Epithelial cell of esophagus (primary cell): ENCODE data around the gene PTPRE.

Experiments
- DNase-seq: peaks from one replicate; pipeline ENCODE4 v3.0.0; 2010; ENCODE audit warnings: low read depth
- H3K4me3 ChIP-seq: 2 replicates; pipeline ENCODE4 v1.5.1; 2011; ENCODE audit warnings: mild to moderate bottlenecking, low read length, control low read depth
- CTCF ChIP-seq: IDR thresholded peaks from 2 replicates; pipeline ENCODE4 v1.5.1; 2011; ENCODE audit warnings: low read depth, mild to moderate bottlenecking, low read length, control low read depth, inconsistent platforms; ENCODE audit not compliant: insufficient read depth; ENCODE audit errors: missing control alignments

The PTPRE gene

DNA sequence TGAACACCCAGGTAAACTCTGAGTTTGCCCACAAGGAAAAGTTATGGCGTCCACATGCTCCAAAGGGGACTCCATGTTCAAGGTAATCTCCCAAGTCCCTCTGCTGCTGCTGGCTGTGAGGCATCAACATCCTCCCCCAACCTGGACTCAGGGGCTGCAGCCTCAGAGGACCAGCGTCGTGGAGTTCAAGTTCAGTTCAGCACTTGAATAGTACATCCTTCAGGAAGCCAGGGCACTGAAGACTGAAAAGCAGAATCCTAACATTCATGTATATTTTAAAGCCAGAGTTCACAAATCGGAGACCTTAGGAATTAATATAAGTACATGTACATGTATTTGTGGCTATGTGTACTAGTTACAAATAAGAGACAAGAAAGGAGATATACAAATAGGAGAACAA, 90.4 kb downstream of the PTPRE start:
- TF ChIP-seq CTCF = no peak
- H3K4me3 ChIP-seq = no peak overlapping the region
- no peak for DNase-seq

GRCh38 chr10:127997937-127998336, 91.0 kb downstream of the PTPRE start:
- no peak for DNase-seq
- TF ChIP-seq CTCF = no peak
- H3K4me3 ChIP-seq = no peak overlapping the region

DNA sequence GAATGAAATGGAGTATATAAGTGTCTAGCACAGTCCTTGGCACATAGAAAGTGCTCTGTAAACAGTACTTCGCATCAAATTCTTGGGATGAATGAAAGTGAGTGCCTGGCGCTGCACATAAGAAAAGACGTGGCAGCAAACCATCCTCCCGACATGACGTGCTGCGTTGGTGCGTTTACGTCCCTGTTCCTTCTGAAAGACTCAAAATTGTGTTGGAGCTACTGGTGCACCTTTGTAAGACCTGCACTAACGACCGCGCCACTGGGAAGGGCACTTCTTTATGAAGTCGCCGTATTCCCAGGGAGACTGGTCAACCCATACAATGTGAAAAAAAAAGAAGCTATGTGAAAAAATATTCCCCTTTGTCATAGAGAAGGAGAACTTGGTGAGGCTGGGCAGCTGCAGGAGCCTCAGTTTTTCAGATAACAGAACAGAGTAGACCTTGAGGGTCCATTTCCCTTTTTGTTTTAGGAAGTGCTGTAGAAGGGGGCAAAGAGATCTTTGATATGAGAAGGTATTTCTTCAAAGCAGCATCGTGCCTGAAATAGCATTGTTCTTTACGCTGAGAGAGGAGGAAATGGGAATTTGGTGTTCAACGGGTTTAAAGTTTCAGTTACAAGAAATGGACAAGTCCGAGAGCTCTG, 91.7 kb downstream of the PTPRE start:
- H3K4me3 ChIP-seq = no peak overlapping the region
- TF ChIP-seq CTCF = no peak
- no peak for DNase-seq

GRCh38 chr10:127999297-128000129, 92.6 kb downstream of the PTPRE start:
- no peak overlapping the region for H3K4me3 ChIP-seq
- no peak for TF ChIP-seq CTCF
- no peak for DNase-seq

DNA sequence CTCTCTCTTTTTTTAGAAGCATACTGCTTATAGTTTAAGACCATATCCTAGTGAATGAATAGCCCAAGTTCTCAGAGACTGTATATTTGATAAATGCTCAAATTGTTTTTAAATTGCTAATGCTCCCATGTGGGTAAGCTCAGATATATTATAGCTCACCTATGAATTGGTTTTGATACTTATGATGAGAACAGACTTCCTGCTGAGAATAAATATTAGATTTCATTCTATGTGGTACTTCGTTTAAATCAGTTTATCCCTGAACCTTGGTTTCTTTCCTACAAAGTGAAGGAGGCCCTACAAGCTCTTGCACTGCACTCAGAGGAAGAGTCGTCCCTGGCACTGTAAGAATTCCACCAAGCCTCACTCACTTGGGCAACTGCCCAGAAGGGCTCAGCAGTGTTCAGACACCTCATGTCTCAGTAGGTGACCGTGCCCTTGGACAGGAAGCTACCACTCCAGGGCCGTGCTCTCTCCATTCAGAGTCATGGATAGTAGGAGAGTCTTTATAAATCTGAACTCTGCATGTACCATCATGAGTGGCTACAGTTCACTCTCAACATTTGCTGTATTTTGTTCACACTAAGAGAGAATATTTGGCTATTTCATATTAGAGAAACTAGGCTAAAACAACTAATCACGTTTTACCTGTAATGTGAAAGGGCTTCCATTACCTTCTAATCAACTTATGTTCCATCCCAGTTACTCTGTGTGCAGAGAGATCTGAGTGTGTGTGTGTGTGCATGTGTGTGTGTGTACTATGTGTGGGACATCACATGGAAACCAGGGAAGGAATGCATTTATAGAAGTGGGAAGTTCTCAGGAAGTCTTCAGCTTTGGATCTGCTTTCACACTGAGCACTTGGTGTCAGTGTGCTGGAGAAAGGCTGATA, 93.8 kb downstream of the PTPRE start:
- no peak for TF ChIP-seq CTCF
- peak; percentile 32 for DNase-seq
- H3K4me3 ChIP-seq = no peak overlapping the region

DNA sequence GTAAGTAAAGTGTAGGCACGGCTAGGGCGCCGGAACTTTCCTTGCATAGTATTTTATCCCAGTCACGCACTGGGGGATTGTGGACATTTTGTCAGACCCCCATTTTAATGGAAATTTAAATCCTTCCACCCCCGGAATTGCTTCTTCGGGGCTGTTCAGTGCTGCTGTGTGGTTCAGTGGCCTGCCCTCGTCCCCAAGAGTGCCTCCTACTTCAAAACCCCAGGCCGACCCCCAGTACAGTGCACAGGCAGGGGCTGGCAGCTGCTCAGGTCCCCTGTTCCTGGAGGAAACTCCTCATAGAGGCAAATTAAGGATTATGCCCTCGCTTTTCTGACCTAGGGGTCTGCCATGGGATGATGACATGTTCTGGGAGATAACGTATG, 94.5 kb downstream of the PTPRE start:
- H3K4me3 ChIP-seq = no peak overlapping the region
- TF ChIP-seq CTCF = no peak
- no peak for DNase-seq
